A673 (cell line): ENCODE results near the gene HLA-DOB. TPM values are rescaled to one million over a fixed set of nuclear protein-coding genes. Genes with fewer than 3 reads are reported as not detected.

Source experiments
- BruUV-seq: library from RNA; stranded (reverse); fragments of 400-500 nt; replicated peaks from 2 replicates; lab custom pipeline; 2021; lab: Mats Ljungman, UMichigan
- CTCF ChIA-PET: fragments of 300-600 bp; sonication (Branson Sonifier 250); formaldehyde crosslinking; loops from one replicate; lab custom pipeline; 2022; ENCODE audit warnings: antibody characterized with exemption; lab: Charles Lee
- POLR2A ChIA-PET: fragments of 300-600 bp; sonication (Branson Sonifier 250); formaldehyde crosslinking; loops from one replicate; lab custom pipeline; 2022; ENCODE audit warnings: antibody characterized with exemption; ENCODE audit not compliant: low non-redundant PET; lab: Charles Lee
- DNase-seq: peaks from one replicate; pipeline ENCODE4 v3.0.0-alpha.2; 2015; ENCODE audit warnings: low spot score
- H3K27ac ChIP-seq: fragments of 200-600 bp; sonication (generic); 2 replicates; pipeline ENCODE4 v1.5.1; 2016; ENCODE audit warnings: mixed run types, low read depth, mild to moderate bottlenecking, mixed read lengths, antibody characterized with exemption, low read length; ENCODE audit not compliant: poor library complexity, severe bottlenecking
- H3K27me3 ChIP-seq: fragments of 200-600 bp; sonication (generic); replicated peaks from 2 replicates; pipeline ENCODE4 v1.6.1; 2017; ENCODE audit warnings: mixed run types, low read depth, mild to moderate bottlenecking, mixed read lengths, antibody characterized with exemption, low read length; ENCODE audit not compliant: insufficient read depth, poor library complexity
- H3K36me3 ChIP-seq: fragments of 200-600 bp; sonication (generic); 2 replicates; pipeline ENCODE4 v1.6.1; 2016; ENCODE audit warnings: mixed run types, mild to moderate bottlenecking, mixed read lengths, antibody characterized with exemption, low read length; ENCODE audit not compliant: insufficient read depth, poor library complexity, severe bottlenecking
- H3K4me1 ChIP-seq: fragments of 200-600 bp; sonication (generic); 2 replicates; pipeline ENCODE4 v1.6.1; 2017; ENCODE audit warnings: mixed run types, mild to moderate bottlenecking, mixed read lengths, antibody characterized with exemption, low read length; ENCODE audit not compliant: insufficient read depth, poor library complexity, severe bottlenecking
- H3K4me3 ChIP-seq: fragments of 200-600 bp; sonication (generic); 2 replicates; pipeline ENCODE4 v1.5.1; 2016; ENCODE audit warnings: low read depth, mixed run types, mild to moderate bottlenecking, mixed read lengths, low read length; ENCODE audit not compliant: poor library complexity, severe bottlenecking
- H3K9me3 ChIP-seq: fragments of 200-600 bp; sonication (generic); 2 replicates; pipeline ENCODE4 v1.6.1; 2016; ENCODE audit warnings: mixed run types, low read depth, mild to moderate bottlenecking, mixed read lengths, antibody characterized with exemption, low read length; ENCODE audit not compliant: poor library complexity, severe bottlenecking
- CTCF ChIP-seq: fragments of 300-800, 200-600 bp; sonication (generic); conservative IDR thresholded peaks from 2 replicates; pipeline ENCODE4 v1.5.1; 2017; ENCODE audit warnings: low read depth, mild to moderate bottlenecking, antibody characterized with exemption, low read length, moderate library complexity, mixed read lengths
- EZH2 ChIP-seq: fragments of 200-600 bp; sonication (generic); IDR thresholded peaks from 2 replicates; pipeline ENCODE4 v1.6.1; 2017; ENCODE audit warnings: borderline replicate concordance, low read depth, mild to moderate bottlenecking, mixed read lengths, antibody characterized with exemption, low read length; ENCODE audit not compliant: poor library complexity, severe bottlenecking
- intact Hi-C: fragments of 100-400 bp; cut with micrococcal nuclease; formaldehyde crosslinking; loops from one replicate; pipeline ENCODE4 v1.10.0; 2022; ENCODE audit not compliant: unreplicated experiment
- total RNA-seq: library from RNA; stranded (reverse); gene quantifications from 2 replicates; pipeline ENCODE4 v1.2.3, GENCODE V29; 2021

The HLA-DOB gene
- total RNA-seq, 1 experiment from 2014 or later: 2.0 TPM

GRCh38 chr6:32843331-32843978, 26.7 kb upstream of the HLA-DOB start:
- BruUV-seq: no TSS peak
- no peak for TF ChIP-seq CTCF
- no peak for TF ChIP-seq EZH2
- ChIA-PET POLR2A (no interaction called here), CTCF (no interaction called here)
- Histone ChIP-seq H3K4me3 (peak overlapping the region; percentile 71), H3K9me3 (no peaks in the 10 kb centered on the region), H3K4me1 (no peaks in the 10 kb centered on the region), H3K36me3 (peaks cover 3% of the 10 kb centered on the region), H3K27me3 (no peaks in the 10 kb centered on the region), H3K27ac (peak overlapping the region; percentile 69)
- intact Hi-C loops: no loop called here
- no peak for DNase-seq

- H3K27me3 ChIP-seq: no peaks in the 10 kb centered on the region
These were observed 25.9 kb upstream of the HLA-DOB start for GRCh38 chr6:32842690-32843089.

GRCh38 chr6:32842021-32842650, 25.3 kb upstream of the HLA-DOB start:
- BruUV-seq: no TSS peak
- ChIA-PET POLR2A (no interaction called here), CTCF (no interaction called here)
- DNase-seq: no peak
- TF ChIP-seq CTCF (no peak), EZH2 (no peak)
- H3K27ac ChIP-seq: no peak overlapping the region
- peaks cover 3% of the 10 kb centered on the region for H3K36me3 ChIP-seq
- intact Hi-C loops: no loop called here
- no peak overlapping the region for H3K4me3 ChIP-seq
- peaks cover 7% of the 10 kb centered on the region for H3K4me1 ChIP-seq
- no peaks in the 10 kb centered on the region for H3K27me3 ChIP-seq
- no peaks in the 10 kb centered on the region for H3K9me3 ChIP-seq

More at GRCh38 chr6:32842690-32843089, 25.9 kb upstream of the HLA-DOB start:
- TF ChIP-seq EZH2 (no peak), CTCF (no peak)
- H3K4me3 ChIP-seq: no peak overlapping the region
- no TSS peak for BruUV-seq
- H3K4me1 ChIP-seq: peaks cover 1% of the 10 kb centered on the region
- CTCF ChIA-PET: no interaction called here
- H3K27ac ChIP-seq: no peak overlapping the region
- H3K36me3 ChIP-seq: peaks cover 3% of the 10 kb centered on the region
- POLR2A ChIA-PET: no interaction called here
- no peak for DNase-seq
- intact Hi-C loops: no loop called here
- no peaks in the 10 kb centered on the region for H3K9me3 ChIP-seq
